ENCODE data around the gene IFNA8. TPM values are rescaled to one million over a fixed set of nuclear protein-coding genes. Genes with fewer than 3 reads are reported as not detected.
A peak's percentile ranks its signal among the peaks of the same experiment; 100 is the strongest.

The IFNA8 gene
- total RNA-seq, 1 donor from 2014 or later, result not detected

DNA sequence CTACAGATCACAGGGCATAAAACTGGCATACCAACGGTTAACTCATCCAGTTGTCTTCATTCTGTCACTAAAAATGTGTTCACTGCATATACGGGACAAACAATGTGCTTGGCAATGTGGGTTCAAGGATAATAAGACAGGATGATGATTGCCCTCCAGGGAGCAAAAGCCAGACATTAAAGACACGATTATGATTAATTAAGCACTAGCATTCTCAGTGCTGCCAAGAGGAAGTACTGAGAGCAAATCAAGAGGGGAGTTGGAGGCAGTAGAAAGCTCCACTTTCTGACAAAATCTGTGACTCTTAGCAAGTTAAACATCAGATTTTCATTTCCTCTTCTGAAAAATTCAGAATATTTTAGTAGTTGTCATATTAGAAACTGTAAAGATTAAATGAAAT, 9.0 kb upstream of the IFNA8 start:
- Mint-ChIP-seq H3K9me3 (no peaks in the 10 kb centered on the region), H3K4me1 (peaks cover 26% of the 10 kb centered on the region), H3K27me3 (ENCODE audit: low read depth) (peaks cover 17% of the 10 kb centered on the region), H3K36me3 (no peaks in the 10 kb centered on the region), H3K27ac (no peak overlapping the region), H3K4me3 (no peak overlapping the region)
- TF ChIP-seq, protein P1, sequence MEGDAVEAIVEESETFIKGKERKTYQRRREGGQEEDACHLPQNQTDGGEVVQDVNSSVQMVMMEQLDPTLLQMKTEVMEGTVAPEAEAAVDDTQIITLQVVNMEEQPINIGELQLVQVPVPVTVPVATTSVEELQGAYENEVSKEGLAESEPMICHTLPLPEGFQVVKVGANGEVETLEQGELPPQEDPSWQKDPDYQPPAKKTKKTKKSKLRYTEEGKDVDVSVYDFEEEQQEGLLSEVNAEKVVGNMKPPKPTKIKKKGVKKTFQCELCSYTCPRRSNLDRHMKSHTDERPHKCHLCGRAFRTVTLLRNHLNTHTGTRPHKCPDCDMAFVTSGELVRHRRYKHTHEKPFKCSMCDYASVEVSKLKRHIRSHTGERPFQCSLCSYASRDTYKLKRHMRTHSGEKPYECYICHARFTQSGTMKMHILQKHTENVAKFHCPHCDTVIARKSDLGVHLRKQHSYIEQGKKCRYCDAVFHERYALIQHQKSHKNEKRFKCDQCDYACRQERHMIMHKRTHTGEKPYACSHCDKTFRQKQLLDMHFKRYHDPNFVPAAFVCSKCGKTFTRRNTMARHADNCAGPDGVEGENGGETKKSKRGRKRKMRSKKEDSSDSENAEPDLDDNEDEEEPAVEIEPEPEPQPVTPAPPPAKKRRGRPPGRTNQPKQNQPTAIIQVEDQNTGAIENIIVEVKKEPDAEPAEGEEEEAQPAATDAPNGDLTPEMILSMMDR (IDR thresholded peaks at IDR 0.05; ENCODE audit: unreplicated experiment), result no peak
- no peak for DNase-seq (ENCODE audit: low spot score in 2 of 2, unreplicated experiment in 2 of 2)

DNA sequence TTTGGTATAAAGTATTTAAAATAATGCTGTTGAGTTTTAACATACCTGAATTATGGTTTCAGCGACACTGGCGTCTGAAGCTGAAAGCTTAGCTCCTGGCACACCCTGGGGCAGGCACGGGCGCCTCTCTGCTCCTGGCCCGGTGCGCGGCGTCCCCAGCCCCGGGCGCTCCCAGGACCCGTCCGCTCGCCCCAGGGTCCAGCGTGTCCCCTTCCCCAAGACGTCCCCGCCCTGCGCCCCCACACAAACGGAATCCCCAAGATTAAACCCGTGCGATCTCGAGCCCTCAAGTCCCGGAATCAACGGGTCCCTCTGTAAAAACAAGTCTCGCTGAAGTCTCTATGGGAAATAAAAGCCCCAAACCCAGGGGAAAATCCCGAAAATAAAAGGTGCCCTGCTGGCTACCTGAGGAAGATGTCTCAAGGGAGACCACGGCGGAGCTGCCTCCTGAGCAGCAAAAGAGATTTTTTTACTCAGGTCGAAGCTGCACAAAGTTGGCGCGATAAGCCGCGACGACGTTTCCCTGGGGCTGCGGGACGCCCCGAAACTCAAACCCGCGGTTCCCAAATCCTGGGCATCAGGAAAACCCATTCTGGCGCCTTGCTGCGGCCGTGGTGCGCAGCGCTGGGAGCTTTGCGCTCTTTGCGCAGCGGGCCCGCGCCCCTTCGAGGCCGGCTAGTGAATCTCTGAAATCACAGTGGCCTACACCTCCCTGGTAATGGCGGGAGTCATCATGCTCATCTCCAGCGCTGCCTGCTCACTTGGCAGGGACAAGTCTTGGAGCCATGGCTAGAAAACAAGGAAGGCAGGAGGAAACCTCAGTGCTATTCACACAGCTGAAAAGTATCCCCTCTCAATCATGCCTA, 6.3 kb upstream of the IFNA8 start:
- H3K4me1 Mint-ChIP-seq, result peaks cover 22% of the 10 kb centered on the region
- DNase-seq (ENCODE audit: low spot score in 2 of 2, unreplicated experiment in 2 of 2), result peak in 1 of 2 experiments; percentile 57
- TF ChIP-seq, protein P1 (IDR thresholded peaks at IDR 0.05; ENCODE audit: unreplicated experiment), result no peak
- H3K4me3 Mint-ChIP-seq, result peak overlapping the region; percentile 84
- peaks cover 14% of the 10 kb centered on the region for H3K27me3 Mint-ChIP-seq (ENCODE audit: low read depth)
- peak overlapping the region; percentile 12 for H3K27ac Mint-ChIP-seq
- H3K9me3 Mint-ChIP-seq, result no peaks in the 10 kb centered on the region
- H3K36me3 Mint-ChIP-seq, result no peaks in the 10 kb centered on the region

DNA sequence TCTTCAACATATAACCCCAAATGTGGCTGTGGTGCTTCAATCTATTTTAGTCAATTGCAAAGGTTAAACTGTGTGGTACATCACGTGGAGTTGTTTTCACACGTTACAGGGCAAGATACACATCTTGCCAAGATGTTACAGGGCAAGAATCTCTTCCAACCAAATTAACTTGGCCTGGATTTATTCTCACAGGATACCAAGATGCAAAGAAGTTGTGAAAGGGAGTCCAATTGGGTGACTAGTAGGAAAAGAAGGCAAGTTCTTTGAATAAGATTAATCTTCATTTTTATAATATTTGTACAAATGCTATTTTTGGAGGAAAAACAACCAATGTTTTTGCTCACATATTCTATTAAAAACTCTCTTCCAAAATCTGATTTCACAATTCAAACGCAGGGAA, 4.8 kb upstream of the IFNA8 start:
- TF ChIP-seq, protein P1 (IDR thresholded peaks at IDR 0.05; ENCODE audit: unreplicated experiment), result no peak
- Mint-ChIP-seq H3K4me1 (peaks cover 22% of the 10 kb centered on the region), H3K36me3 (no peaks in the 10 kb centered on the region), H3K9me3 (no peaks in the 10 kb centered on the region), H3K4me3 (no peak overlapping the region), H3K27ac (no peak overlapping the region), H3K27me3 (ENCODE audit: low read depth) (peaks cover 14% of the 10 kb centered on the region)
- DNase-seq (ENCODE audit: low spot score in 2 of 2, unreplicated experiment in 2 of 2), result no peak

DNA sequence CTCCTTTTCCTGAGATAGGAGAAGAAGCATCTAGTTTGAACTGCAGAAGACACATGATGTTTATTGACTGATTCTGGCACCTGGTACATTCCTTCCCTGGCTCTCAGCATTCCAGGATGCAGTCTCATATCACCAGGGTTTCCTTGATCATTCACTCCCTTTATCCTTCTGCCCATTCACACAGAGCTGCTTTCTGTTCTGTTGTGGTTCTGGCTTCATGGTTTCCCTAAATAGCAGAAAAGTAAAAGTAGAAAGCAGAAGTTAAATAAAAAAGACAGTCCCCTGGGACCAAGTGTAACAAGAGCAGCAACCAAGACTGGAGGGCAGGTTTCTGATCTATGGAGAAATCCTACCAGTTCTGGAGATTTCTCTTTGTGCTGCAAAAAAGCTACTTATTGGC, 3.2 kb downstream of the IFNA8 start:
- no peaks in the 10 kb centered on the region for H3K9me3 Mint-ChIP-seq
- TF ChIP-seq, protein P1 (IDR thresholded peaks at IDR 0.05; ENCODE audit: unreplicated experiment), result no peak
- no peak overlapping the region for H3K27ac Mint-ChIP-seq
- no peaks in the 10 kb centered on the region for H3K4me1 Mint-ChIP-seq
- no peak for DNase-seq (ENCODE audit: low spot score in 2 of 2, unreplicated experiment in 2 of 2)
- H3K36me3 Mint-ChIP-seq, result no peaks in the 10 kb centered on the region
- H3K27me3 Mint-ChIP-seq (ENCODE audit: low read depth), result no peaks in the 10 kb centered on the region
- no peak overlapping the region for H3K4me3 Mint-ChIP-seq

DNA sequence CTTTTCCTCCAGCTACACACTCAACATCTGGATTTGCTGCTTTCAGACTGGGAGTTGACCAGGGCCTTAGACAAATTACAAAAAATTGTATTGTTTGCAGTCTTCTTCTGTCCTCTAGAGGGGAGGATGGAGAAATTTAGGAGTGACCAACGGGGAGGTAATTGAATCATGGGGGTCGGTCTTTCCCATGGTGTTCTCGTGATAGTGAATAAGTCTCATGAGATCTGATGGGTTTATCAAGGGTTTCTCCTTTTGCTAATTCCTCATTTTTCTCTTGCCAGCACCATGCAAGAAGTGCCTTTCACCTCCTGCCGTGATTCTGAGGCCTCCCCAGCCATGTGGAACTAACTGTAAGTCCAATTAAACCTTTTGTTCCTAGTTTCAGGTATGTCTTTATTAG, 4.2 kb downstream of the IFNA8 start:
- no peak for DNase-seq (ENCODE audit: low spot score in 2 of 2, unreplicated experiment in 2 of 2)
- TF ChIP-seq, protein P1 (IDR thresholded peaks at IDR 0.05; ENCODE audit: unreplicated experiment), result no peak
- Mint-ChIP-seq H3K4me1 (no peaks in the 10 kb centered on the region), H3K27ac (no peak overlapping the region), H3K36me3 (no peaks in the 10 kb centered on the region), H3K9me3 (no peaks in the 10 kb centered on the region), H3K27me3 (ENCODE audit: low read depth) (no peaks in the 10 kb centered on the region), H3K4me3 (no peak overlapping the region)

All from mesothelial cell of epicardium (in vitro differentiated cells).